ENCODE measurements around the gene TMEM47. TPM values are rescaled to one million over a fixed set of nuclear protein-coding genes. Genes with fewer than 3 reads are reported as not detected.
A peak's percentile ranks its signal among the peaks of the same experiment; 100 is the strongest.

TMEM47 gene
- total RNA-seq, 1 donor from 2014 or later = 3.2 TPM

GRCh38 chrX:34585561-34585960 is 71.5 kb downstream of the TMEM47 start:
- peak; percentile 61 to 89 for DNase-seq (ENCODE audit: low read depth in 2 of 2)

GRCh38 chrX:34584781-34585180 is 72.3 kb downstream of the TMEM47 start:
- DNase-seq (ENCODE audit: low read depth in 2 of 2) = peak in 1 of 2 donors; percentile 49

- no peak for DNase-seq (ENCODE audit: low read depth in 2 of 2)
Measured at GRCh38 chrX:34580069-34580468, 77.0 kb downstream of the TMEM47 start.

GRCh38 chrX:34578237-34578636 is 78.8 kb downstream of the TMEM47 start:
- peak; percentile 58 to 77 for DNase-seq (ENCODE audit: low read depth in 2 of 2)

All from lung microvascular endothelial cell (primary cell).